Naive thymus-derived CD4-positive, alpha-beta T cell (primary cell): Measurements from ENCODE around the gene STX3. TPM values are rescaled to one million over a fixed set of nuclear protein-coding genes. Genes with fewer than 3 reads are reported as not detected.

ENCODE experiments used
- ATAC-seq: fragments of 150-1000 bp; cut with Tn5 transposase; 2 replicates; pipeline ENCODE4 v1.10.0; 2021; ENCODE audit warnings: mild to moderate bottlenecking, moderate library complexity
- CTCF ChIA-PET: fragments of 350-600 bp; sonication (Branson Sonifier 250); formaldehyde crosslinking; loops from one replicate; lab custom pipeline; 2021; ENCODE audit warnings: antibody characterized with exemption; lab: Charles Lee
- POLR2A ChIA-PET: fragments of 350-600 bp; sonication (Branson Sonifier 250); formaldehyde crosslinking; loops from one replicate; lab custom pipeline; 2021; ENCODE audit warnings: antibody characterized with exemption, inconsistent platforms; lab: Charles Lee
- DNase-seq, 9 donors: peaks; one replicate each; pipeline versions ENCODE4 v3.0.0 to v3.0.0-alpha.2; 2020 to 2022; ENCODE audit warnings: mixed read lengths in 1 of 9
- H3K27ac ChIP-seq: one replicate; pipeline ENCODE4 v1.7.0; 2013; ENCODE audit warnings: mild to moderate bottlenecking, low read depth, low read length, moderate library complexity
- H3K27me3 ChIP-seq, 2 donors: one replicate each; pipeline ENCODE4 v1.7.0; 2013; ENCODE audit warnings: low read length in 2 of 2, mild to moderate bottlenecking in 2 of 2, moderate library complexity in 2 of 2; ENCODE audit not compliant: control insufficient read depth in 2 of 2, insufficient read depth in 2 of 2
- H3K36me3 ChIP-seq, 3 experiments: 1 replicate in 2 of 3; 2 replicates in 1 of 3; pipeline ENCODE4 v1.7.0; 2013; ENCODE audit warnings: low read length in 3 of 3, mild to moderate bottlenecking in 3 of 3, moderate library complexity in 1 of 3; ENCODE audit not compliant: insufficient read depth in 3 of 3, control insufficient read depth in 2 of 3
- H3K4me1 ChIP-seq, 2 donors: one replicate each; pipeline ENCODE4 v1.7.0; 2013; ENCODE audit warnings: low read length in 2 of 2, mild to moderate bottlenecking in 2 of 2, moderate library complexity in 1 of 2; ENCODE audit not compliant: control insufficient read depth in 2 of 2, insufficient read depth in 2 of 2
- H3K4me3 ChIP-seq: 2 replicates; pipeline ENCODE4 v1.7.0; 2013; ENCODE audit warnings: mild to moderate bottlenecking, low read length
- H3K9me3 ChIP-seq, 3 experiments: 1 replicate in 2 of 3; 2 replicates in 1 of 3; pipeline ENCODE4 v1.7.0; 2013; ENCODE audit warnings: low read length in 3 of 3; ENCODE audit not compliant: control insufficient read depth in 2 of 3
- H3K27ac Mint-ChIP-seq, 9 donors: one replicate each; pipeline ENCODE4 v1.8.0; 2020 to 2022; ENCODE audit warnings: mixed read lengths in 9 of 9, mild to moderate bottlenecking in 8 of 9, moderate library complexity in 5 of 9, inconsistent platforms in 2 of 9
- H3K27me3 Mint-ChIP-seq, 5 donors: one replicate each; pipeline ENCODE4 v1.8.0; 2021 to 2022; ENCODE audit warnings: mixed read lengths in 5 of 5, mild to moderate bottlenecking in 1 of 5
- H3K36me3 Mint-ChIP-seq, 5 donors: one replicate each; pipeline ENCODE4 v1.8.0; 2020 to 2022; ENCODE audit warnings: mixed read lengths in 5 of 5, mild to moderate bottlenecking in 3 of 5, inconsistent platforms in 1 of 5
- H3K4me1 Mint-ChIP-seq, 7 donors: one replicate each; pipeline ENCODE4 v1.8.0; 2020 to 2022; ENCODE audit warnings: mixed read lengths in 7 of 7, mild to moderate bottlenecking in 3 of 7, inconsistent platforms in 1 of 7
- H3K4me3 Mint-ChIP-seq, 10 donors: one replicate each; pipeline ENCODE4 v1.8.0; 2020 to 2022; ENCODE audit warnings: mild to moderate bottlenecking in 10 of 10, mixed read lengths in 10 of 10, moderate library complexity in 6 of 10, inconsistent platforms in 2 of 10
- H3K9me3 Mint-ChIP-seq, 11 donors: one replicate each; pipeline ENCODE4 v1.8.0; 2020 to 2022; ENCODE audit warnings: mixed read lengths in 11 of 11, mild to moderate bottlenecking in 4 of 11, inconsistent platforms in 1 of 11, moderate library complexity in 1 of 11
- intact Hi-C, 2 donors: fragments of 100-400 bp; cut with micrococcal nuclease; formaldehyde crosslinking; loops; one replicate each; pipeline ENCODE4 v1.15.1; 2023
- polyA plus RNA-seq, 2 donors: library from polyadenylated mRNA; unstranded; fragments of 300-500 nt; fragmentation: Illumina TruSeq; gene quantifications; one replicate each; pipeline ENCODE4 v1.2.3, GENCODE V29; 2021
- total RNA-seq, 6 experiments: library from RNA in 5 of 6; stranded (reverse) in 5 of 6; gene quantifications; 1 replicate in 5 of 6; 2 replicates in 1 of 6; pipeline ENCODE4 v1.2.3 and lab custom pipeline; 2021 to 2026

STX3 gene
- total and polyA plus RNA-seq, 7 experiments from 2014 or later: 3.5 to 67.4 (median 10.7) TPM

DNA sequence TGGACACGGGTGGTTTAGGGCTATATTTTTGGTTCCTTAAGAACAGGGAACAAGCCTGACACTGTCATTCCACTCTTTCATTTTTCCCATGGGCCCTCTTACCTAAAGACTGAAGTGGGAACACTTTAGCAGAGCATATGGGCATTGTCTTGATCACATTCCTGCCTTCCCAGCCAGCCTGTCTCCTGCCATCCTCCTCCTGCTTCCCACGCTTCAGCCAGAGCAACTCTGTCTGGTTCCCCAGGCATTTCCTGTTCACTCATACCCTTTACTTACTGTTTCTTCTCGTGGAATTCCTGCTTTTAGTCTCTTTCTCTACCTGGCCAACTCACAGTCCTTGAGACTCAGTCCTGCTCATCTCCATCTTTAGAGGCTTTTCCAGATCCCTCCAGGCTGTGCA is 32.6 kb downstream of the STX3 start:
- Histone ChIP-seq H3K36me3 (peaks cover 0 to 15% (median 0%) of the 10 kb centered on the region in 3 experiments), H3K27ac (no peak overlapping the region), H3K4me3 (no peak overlapping the region), H3K27me3 (no peaks in the 10 kb centered on the region), H3K4me1 (peaks cover 0 to 14% of the 10 kb centered on the region in 2 donors), H3K9me3 (no peaks in the 10 kb centered on the region)
- ATAC-seq (no peak), DNase-seq (no peak)
- Mint-ChIP-seq H3K4me1 (peaks cover 0 to 47% (median 5%) of the 10 kb centered on the region in 7 donors), H3K27ac (no peak overlapping the region), H3K9me3 (peaks cover 0 to 3% (median 0%) of the 10 kb centered on the region in 11 donors), H3K4me3 (no peak overlapping the region), H3K36me3 (peaks cover 19 to 57% (median 38%) of the 10 kb centered on the region in 5 donors), H3K27me3 (no peaks in the 10 kb centered on the region)
- intact Hi-C loops: no loop called here
- ChIA-PET POLR2A (no interaction called here), CTCF (no interaction called here)

GRCh38 chr11:59791639-59792038 is 36.5 kb downstream of the STX3 start:
- H3K9me3 ChIP-seq: no peaks in the 10 kb centered on the region
- H3K4me1 Mint-ChIP-seq: peaks cover 0 to 16% (median 0%) of the 10 kb centered on the region in 7 donors
- no peak overlapping the region for H3K4me3 ChIP-seq
- ChIA-PET CTCF (no interaction called here), POLR2A (no interaction called here)
- no peak overlapping the region for H3K4me3 Mint-ChIP-seq
- intact Hi-C loops: no loop called here
- no peaks in the 10 kb centered on the region for H3K27me3 Mint-ChIP-seq
- H3K27me3 ChIP-seq: no peaks in the 10 kb centered on the region
- ATAC-seq (no peak), DNase-seq (no peak)
- H3K4me1 ChIP-seq: no peaks in the 10 kb centered on the region
- peaks cover 23 to 60% (median 48%) of the 10 kb centered on the region in 5 donors for H3K36me3 Mint-ChIP-seq
- peaks cover 0 to 44% (median 0%) of the 10 kb centered on the region in 3 experiments for H3K36me3 ChIP-seq
- no peak overlapping the region for H3K27ac Mint-ChIP-seq
- H3K9me3 Mint-ChIP-seq: peaks cover 0 to 3% (median 0%) of the 10 kb centered on the region in 11 donors
- no peak overlapping the region for H3K27ac ChIP-seq

DNA sequence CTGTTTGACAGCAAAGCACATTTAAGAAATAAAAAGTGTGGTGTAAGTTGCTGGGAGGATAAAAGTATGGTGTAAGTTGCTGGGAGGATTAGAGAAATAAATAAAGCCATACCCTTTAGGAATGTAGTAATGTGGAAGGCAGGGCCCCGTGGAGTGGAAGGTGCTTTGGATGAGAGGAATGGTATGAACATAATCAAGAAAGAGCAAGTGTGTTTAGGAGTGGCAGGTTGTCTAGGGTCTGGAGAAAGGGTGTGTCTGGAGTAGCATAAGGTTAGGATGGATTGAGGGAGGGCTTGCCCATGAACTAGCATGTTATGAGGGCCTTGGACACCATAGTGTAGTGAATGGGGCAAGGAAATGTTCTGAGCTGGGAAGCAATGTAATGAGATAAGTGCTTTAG is 37.3 kb downstream of the STX3 start:
- Mint-ChIP-seq H3K27me3 (no peaks in the 10 kb centered on the region), H3K4me1 (peaks cover 0 to 7% (median 0%) of the 10 kb centered on the region in 7 donors), H3K27ac (no peak overlapping the region), H3K4me3 (no peak overlapping the region), H3K36me3 (peaks cover 27 to 51% (median 44%) of the 10 kb centered on the region in 5 donors), H3K9me3 (peaks cover 0 to 3% (median 0%) of the 10 kb centered on the region in 11 donors)
- intact Hi-C loops: no loop called here
- ChIA-PET POLR2A (no interaction called here), CTCF (no interaction called here)
- H3K9me3 ChIP-seq: no peaks in the 10 kb centered on the region
- no peaks in the 10 kb centered on the region for H3K27me3 ChIP-seq
- H3K4me3 ChIP-seq: no peak overlapping the region
- DNase-seq: no peak
- no peaks in the 10 kb centered on the region for H3K4me1 ChIP-seq
- ATAC-seq: no peak
- H3K27ac ChIP-seq: no peak overlapping the region
- peaks cover 0 to 48% (median 0%) of the 10 kb centered on the region in 3 experiments for H3K36me3 ChIP-seq

DNA sequence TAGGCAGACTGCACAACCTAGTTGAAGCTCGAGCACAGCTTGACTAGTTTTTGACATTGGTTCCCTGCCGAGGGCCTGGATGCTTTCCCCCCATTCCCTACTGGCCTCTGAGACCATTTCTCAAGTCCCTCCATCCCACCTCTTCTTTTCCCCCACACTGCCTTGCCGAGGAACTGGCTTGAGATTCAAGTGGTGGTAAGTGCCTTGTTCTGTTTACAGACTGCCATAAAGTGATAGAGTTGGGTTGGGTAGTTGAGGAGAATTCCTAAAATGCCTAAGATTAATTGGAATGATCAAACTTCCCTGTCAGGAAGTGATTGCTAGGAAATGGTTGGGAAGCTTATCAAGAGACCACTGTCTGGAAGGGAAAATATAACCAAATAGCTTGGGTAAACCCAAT is 39.2 kb downstream of the STX3 start:
- intact Hi-C loops: no loop called here
- H3K9me3 Mint-ChIP-seq: peaks cover 0 to 3% (median 0%) of the 10 kb centered on the region in 11 donors
- Histone ChIP-seq H3K4me3 (no peak overlapping the region), H3K27ac (no peak overlapping the region), H3K9me3 (no peaks in the 10 kb centered on the region), H3K36me3 (peaks cover 0 to 48% (median 0%) of the 10 kb centered on the region in 3 experiments), H3K4me1 (no peaks in the 10 kb centered on the region), H3K27me3 (no peaks in the 10 kb centered on the region)
- peaks cover 20 to 45% (median 36%) of the 10 kb centered on the region in 5 donors for H3K36me3 Mint-ChIP-seq
- H3K27me3 Mint-ChIP-seq: no peaks in the 10 kb centered on the region
- ATAC-seq (no peak), DNase-seq (no peak)
- no peak overlapping the region for H3K4me3 Mint-ChIP-seq
- CTCF ChIA-PET: no interaction called here
- no peak overlapping the region for H3K27ac Mint-ChIP-seq
- POLR2A ChIA-PET: no interaction called here
- no peaks in the 10 kb centered on the region for H3K4me1 Mint-ChIP-seq

DNA sequence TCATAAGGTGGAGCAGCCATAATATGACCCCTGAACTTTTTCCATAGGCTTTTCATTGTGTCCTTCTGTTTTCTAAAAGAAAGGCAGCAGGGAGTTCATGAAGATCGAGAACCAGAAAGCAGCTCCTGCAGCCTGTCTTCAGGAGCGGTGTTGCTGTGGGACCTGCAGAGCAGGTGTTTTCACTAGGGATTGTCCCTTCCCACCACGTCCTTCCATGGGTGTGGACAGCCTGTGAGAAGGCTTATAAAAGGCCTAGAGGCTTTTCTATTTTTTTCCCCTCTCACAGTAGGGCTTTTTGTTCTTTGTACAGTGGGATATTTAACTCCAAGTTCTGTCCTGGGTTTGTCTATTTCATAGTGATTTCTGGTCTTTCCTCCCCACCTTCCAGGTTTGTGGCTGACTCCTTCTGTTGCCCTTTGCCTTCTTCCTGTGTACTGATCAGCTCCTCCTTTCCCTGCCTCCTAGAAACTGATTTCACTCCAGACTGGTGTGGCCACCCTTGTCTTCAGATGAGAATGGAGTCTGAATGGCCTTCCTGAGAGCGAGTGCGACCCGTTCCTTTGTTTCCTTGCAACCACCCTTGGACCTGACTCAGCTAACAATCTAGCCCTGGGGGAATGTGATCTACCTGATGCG is 45.3 kb downstream of the STX3 start:
- Mint-ChIP-seq H3K36me3 (peaks cover 6 to 33% (median 18%) of the 10 kb centered on the region in 5 donors), H3K9me3 (no peaks in the 10 kb centered on the region), H3K4me3 (no peak overlapping the region), H3K27ac (peak overlapping the region in 1 of 9 donors; percentile 29), H3K4me1 (peaks cover 0 to 22% (median 0%) of the 10 kb centered on the region in 7 donors), H3K27me3 (no peaks in the 10 kb centered on the region)
- Histone ChIP-seq H3K4me3 (no peak overlapping the region), H3K4me1 (no peaks in the 10 kb centered on the region), H3K27me3 (no peaks in the 10 kb centered on the region), H3K9me3 (no peaks in the 10 kb centered on the region), H3K36me3 (peaks cover 0 to 13% (median 0%) of the 10 kb centered on the region in 3 experiments), H3K27ac (no peak overlapping the region)
- POLR2A ChIA-PET: interaction anchor here (6.2 kb wide), 1 partner anchor 46 kb away, joined by 24 read pairs; the partner anchor contains the start of gene STX3
- DNase-seq: no peak
- no peak for ATAC-seq
- CTCF ChIA-PET: interaction anchor here (0.9 to 3.4 kb wide), 8 partner anchors 10 to 183 kb away, joined by 3 to 79 read pairs (median 4); partner anchors contain the start of genes MRPL16 and STX3
- intact Hi-C loops: no loop called here

DNA sequence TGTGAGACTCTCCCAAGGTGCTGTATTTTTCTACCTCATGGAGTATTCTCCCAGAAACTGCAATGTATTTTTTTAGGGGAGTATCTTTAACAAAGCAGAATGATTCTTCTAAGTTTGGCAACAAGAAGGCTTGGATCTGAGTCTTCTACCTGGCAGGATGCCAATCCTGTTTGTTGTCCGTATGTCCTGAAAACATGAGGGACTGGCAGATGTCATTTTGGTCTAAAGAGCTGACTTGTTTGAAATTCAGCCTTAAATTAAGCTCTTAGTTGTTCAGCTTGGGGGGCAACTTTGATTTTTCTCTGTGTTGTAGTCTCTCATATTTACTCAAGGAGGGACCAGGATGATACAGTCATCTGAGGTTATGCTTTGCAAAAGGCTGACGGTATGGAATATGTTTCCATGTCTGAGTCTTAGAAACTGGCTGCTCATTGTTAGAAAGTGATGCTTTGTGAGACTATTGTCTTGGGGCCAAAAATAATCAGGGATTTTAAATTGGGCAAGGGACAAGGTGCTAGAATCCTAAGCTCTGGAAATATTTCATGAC is 46.1 kb downstream of the STX3 start:
- H3K4me3 Mint-ChIP-seq: no peak overlapping the region
- DNase-seq (no peak), ATAC-seq (no peak)
- no peaks in the 10 kb centered on the region for H3K9me3 Mint-ChIP-seq
- Histone ChIP-seq H3K9me3 (no peaks in the 10 kb centered on the region), H3K4me3 (no peak overlapping the region), H3K27ac (no peak overlapping the region), H3K36me3 (peaks cover 0 to 12% (median 0%) of the 10 kb centered on the region in 3 experiments), H3K27me3 (no peaks in the 10 kb centered on the region), H3K4me1 (no peaks in the 10 kb centered on the region)
- ChIA-PET POLR2A (interaction anchor here (0.7 to 6.2 kb wide), 3 partner anchors 29 to 51 kb away, joined by 3 to 24 read pairs (median 7); partner anchors contain the start of gene STX3), CTCF (interaction anchor here (0.6 to 3.4 kb wide), 11 partner anchors 9 to 630 kb away, joined by 3 to 79 read pairs (median 5); partner anchors contain the start of genes MRPL16 and STX3)
- H3K27ac Mint-ChIP-seq: peak overlapping the region in 1 of 9 donors; percentile 29
- no peaks in the 10 kb centered on the region for H3K27me3 Mint-ChIP-seq
- peaks cover under 1 to 30% (median 12%) of the 10 kb centered on the region in 5 donors for H3K36me3 Mint-ChIP-seq
- intact Hi-C loops: no loop called here
- H3K4me1 Mint-ChIP-seq: peaks cover 0 to 22% (median 0%) of the 10 kb centered on the region in 7 donors
